Thoracic aorta (tissue), 2 donors: ENCODE data around the gene MUC5B. TPM values are rescaled to one million over a fixed set of nuclear protein-coding genes. Genes with fewer than 3 reads are reported as not detected.

Experiments
- ATAC-seq: fragments of 150-250 bp; one replicate; pipeline ENCODE4 v1.8.0; 2017; ENCODE audit warnings: low read depth; ENCODE audit not compliant: insufficient number of reproducible peaks, low FRiP score
- DNase-seq: peaks from one replicate; pipeline ENCODE4 v3.0.0-alpha.2; 2020; ENCODE audit warnings: low spot score
- H3K27ac ChIP-seq, 2 donors: fragments of 200-600 bp; sonication (generic); 1 replicate in 1 of 2; 2 replicates in 1 of 2; pipeline ENCODE4 v1.5.1; 2016; ENCODE audit warnings: mild to moderate bottlenecking in 2 of 2, moderate library complexity in 2 of 2
- H3K27me3 ChIP-seq: fragments of 200-600 bp; sonication (generic); replicated peaks from 2 replicates; pipeline ENCODE4 v1.6.0; 2016; ENCODE audit warnings: mild to moderate bottlenecking; ENCODE audit not compliant: insufficient read depth
- H3K36me3 ChIP-seq: fragments of 200-600 bp; sonication (generic); one replicate; pipeline ENCODE4 v1.5.1; 2016
- H3K4me1 ChIP-seq, 2 donors: fragments of 200-600 bp; sonication (generic); 1 replicate in 1 of 2; 2 replicates in 1 of 2; pipeline versions ENCODE4 v1.5.1 to v1.6.0; 2016; ENCODE audit warnings: low read depth in 2 of 2, mild to moderate bottlenecking in 1 of 2; ENCODE audit not compliant: control insufficient read depth in 1 of 2
- H3K4me3 ChIP-seq: fragments of 200-600 bp; sonication (generic); 2 replicates; pipeline ENCODE4 v1.5.1; 2016; ENCODE audit warnings: mild to moderate bottlenecking
- H3K9me3 ChIP-seq: fragments of 200-600 bp; sonication (generic); 2 replicates; pipeline ENCODE4 v1.5.1; 2016
- total RNA-seq, 2 donors: library from RNA; depleted of rRNA; stranded (reverse); fragments of >200 nt; gene quantifications; one replicate each; pipeline versions ENCODE4 v1.1.0 to v1.2.3, GENCODE V29; 2016
- TF ChIP-seq, protein P1 (sequence below): fragments of 200-600 bp; sonication (generic); IDR thresholded peaks from one replicate; pipeline ENCODE4 v1.5.1; 2019; ENCODE audit warnings: antibody characterized with exemption

The MUC5B gene
- total RNA-seq, 2 donors from 2014 or later = not detected

DNA sequence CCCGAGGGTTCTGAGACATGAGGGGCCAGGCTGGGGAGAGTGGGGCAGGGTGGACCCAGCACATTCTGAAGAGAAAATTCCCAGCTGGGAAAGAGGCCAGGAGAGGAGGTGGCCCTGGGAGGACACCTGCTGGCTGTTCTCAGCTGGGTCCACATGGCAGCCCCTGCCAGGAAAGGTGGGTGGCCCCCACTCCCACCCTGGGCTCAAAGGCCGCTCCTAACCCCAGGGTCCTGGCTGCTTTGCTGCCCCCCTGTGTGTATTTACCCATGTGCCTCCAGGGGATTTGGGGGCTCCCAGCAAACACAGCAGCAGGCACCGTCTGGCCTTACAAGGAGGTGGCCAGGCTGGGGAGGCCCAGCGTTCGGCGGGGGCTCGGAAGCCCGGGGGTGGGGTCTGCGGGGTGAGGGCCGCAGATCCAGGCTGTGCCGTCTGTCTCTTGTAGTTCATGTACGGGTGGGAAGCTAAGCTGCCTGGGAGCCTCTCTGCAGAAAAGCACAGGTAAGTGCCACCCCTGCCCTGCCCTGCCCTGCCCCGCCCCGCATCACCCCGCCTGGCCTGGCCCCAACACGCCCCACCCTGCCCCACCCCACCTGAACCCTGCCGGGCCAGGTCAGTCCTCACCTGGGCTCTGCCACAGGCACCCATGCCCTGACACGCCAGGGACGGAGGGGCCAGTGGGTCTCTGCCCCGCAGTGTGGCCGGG is 10.6 kb downstream of the MUC5B start:
- H3K4me3 ChIP-seq = no peak overlapping the region
- TF ChIP-seq, protein P1, sequence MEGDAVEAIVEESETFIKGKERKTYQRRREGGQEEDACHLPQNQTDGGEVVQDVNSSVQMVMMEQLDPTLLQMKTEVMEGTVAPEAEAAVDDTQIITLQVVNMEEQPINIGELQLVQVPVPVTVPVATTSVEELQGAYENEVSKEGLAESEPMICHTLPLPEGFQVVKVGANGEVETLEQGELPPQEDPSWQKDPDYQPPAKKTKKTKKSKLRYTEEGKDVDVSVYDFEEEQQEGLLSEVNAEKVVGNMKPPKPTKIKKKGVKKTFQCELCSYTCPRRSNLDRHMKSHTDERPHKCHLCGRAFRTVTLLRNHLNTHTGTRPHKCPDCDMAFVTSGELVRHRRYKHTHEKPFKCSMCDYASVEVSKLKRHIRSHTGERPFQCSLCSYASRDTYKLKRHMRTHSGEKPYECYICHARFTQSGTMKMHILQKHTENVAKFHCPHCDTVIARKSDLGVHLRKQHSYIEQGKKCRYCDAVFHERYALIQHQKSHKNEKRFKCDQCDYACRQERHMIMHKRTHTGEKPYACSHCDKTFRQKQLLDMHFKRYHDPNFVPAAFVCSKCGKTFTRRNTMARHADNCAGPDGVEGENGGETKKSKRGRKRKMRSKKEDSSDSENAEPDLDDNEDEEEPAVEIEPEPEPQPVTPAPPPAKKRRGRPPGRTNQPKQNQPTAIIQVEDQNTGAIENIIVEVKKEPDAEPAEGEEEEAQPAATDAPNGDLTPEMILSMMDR = no peak
- no peak overlapping the region for H3K27ac ChIP-seq
- no peaks in the 10 kb centered on the region for H3K4me1 ChIP-seq
- H3K27me3 ChIP-seq = no peaks in the 10 kb centered on the region
- no peaks in the 10 kb centered on the region for H3K36me3 ChIP-seq
- DNase-seq = no peak
- no peak for ATAC-seq
- no peaks in the 10 kb centered on the region for H3K9me3 ChIP-seq

DNA sequence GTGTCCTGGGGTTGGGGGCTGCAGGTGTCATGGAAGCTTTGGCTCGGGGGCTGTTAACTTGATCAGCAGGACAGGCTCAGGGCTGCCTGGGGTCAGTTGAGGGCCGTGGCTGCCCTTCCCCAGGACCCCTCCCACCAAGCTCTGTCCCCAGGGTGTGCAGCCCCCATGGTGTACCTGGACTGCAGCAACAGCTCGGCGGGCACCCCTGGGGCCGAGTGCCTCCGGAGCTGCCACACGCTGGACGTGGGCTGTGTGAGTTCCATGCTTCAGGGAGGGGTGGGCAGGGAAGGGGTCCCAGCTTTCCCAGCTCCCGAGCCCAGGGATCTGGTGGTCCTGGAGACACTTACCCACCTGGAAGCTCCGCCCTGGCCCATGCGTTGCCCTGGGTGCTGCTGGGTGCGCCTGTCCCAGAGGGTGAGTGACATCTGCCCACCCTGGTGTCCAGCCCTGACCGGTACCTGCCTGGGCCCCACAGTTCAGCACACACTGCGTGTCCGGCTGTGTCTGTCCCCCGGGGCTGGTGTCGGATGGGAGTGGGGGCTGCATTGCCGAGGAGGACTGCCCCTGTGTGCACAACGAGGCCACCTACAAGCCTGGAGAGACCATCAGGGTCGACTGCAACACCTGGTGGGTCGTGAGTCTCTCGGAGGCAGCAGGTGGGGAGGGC is 11.3 kb downstream of the MUC5B start:
- Histone ChIP-seq H3K27ac (no peak overlapping the region), H3K36me3 (no peaks in the 10 kb centered on the region), H3K9me3 (no peaks in the 10 kb centered on the region), H3K4me3 (no peak overlapping the region), H3K27me3 (no peaks in the 10 kb centered on the region), H3K4me1 (no peaks in the 10 kb centered on the region)
- DNase-seq (no peak), ATAC-seq (no peak)
- TF ChIP-seq, protein P1 = no peak

DNA sequence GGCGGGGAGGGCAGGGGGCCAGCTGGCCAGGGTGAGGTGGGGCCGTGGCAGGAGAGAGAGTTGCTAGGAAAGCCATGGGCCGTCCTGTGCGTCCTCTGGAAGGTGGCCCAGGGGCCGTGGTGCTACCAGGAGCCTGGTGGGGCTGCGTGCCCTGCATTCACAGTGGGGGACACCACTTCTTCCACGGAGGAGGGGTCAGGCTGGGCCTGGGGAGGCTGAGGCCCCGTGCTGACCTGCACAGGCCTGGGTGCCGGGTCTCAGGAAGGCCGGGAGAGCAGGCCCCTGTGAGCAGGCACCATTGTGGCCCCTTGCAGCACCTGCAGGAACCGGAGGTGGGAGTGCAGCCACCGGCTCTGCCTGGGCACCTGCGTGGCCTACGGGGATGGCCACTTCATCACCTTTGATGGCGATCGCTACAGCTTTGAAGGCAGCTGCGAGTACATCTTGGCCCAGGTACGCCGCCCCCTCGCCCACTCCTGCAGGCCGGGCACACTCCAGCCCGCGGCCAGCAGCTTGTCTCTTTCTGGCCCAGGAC is 12.0 kb downstream of the MUC5B start:
- no peaks in the 10 kb centered on the region for H3K4me1 ChIP-seq
- no peak overlapping the region for H3K27ac ChIP-seq
- H3K27me3 ChIP-seq = no peaks in the 10 kb centered on the region
- no peak overlapping the region for H3K4me3 ChIP-seq
- TF ChIP-seq, protein P1 = no peak
- H3K9me3 ChIP-seq = no peaks in the 10 kb centered on the region
- ATAC-seq = no peak
- no peak for DNase-seq
- no peaks in the 10 kb centered on the region for H3K36me3 ChIP-seq

DNA sequence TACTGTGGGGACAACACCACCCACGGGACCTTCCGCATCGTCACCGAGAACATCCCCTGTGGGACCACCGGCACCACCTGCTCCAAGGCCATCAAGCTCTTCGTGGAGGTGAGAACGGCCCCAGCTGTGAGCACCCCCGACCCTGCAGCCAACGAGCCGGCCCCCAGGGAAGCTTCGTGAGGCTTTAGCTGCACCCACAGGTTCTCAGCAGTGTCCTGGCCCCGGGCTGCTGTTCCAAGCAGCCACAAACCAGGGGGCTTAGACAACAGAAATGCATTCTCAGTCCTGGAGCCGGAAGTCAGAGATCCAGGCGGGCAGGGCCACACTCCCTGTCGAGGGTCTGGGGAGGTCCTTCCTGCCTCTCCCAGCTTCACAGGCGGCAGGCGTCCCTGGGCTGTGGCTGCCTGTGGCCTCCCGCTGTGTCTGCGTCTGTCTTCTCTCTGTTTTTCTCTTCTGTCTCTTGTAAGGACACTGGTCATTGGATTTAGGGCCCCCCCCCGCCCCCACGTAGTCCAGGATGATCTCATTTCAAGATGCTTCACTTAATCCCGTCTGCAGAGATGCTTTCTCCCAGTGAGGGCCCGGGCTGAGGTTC is 12.5 kb downstream of the MUC5B start:
- DNase-seq (no peak), ATAC-seq (no peak)
- Histone ChIP-seq H3K27ac (no peak overlapping the region), H3K36me3 (no peaks in the 10 kb centered on the region), H3K4me1 (no peaks in the 10 kb centered on the region), H3K4me3 (no peak overlapping the region), H3K9me3 (no peaks in the 10 kb centered on the region), H3K27me3 (no peaks in the 10 kb centered on the region)
- TF ChIP-seq, protein P1 = no peak

DNA sequence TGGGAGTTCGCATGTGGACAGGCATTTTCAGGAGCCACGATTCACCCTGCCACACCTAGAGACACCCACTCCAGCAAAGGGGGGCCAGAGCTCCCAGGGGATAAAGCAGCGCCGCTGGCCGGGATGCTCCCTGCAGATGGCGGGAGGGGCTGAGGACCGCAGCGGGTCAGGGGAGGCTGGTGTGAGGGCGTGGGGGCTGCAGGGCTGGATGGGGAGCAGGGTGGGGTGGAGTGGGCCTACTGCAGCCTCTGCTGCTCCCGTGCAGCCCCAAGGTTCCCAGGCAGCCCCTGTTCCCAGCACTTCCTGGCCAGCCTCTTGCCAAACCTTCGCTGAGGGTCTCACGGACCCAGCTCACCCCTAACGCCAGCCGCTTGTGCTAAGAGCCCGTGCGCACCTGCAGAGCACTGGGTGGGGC is 13.0 kb downstream of the MUC5B start:
- no peaks in the 10 kb centered on the region for H3K9me3 ChIP-seq
- no peak overlapping the region for H3K4me3 ChIP-seq
- no peaks in the 10 kb centered on the region for H3K4me1 ChIP-seq
- ATAC-seq = no peak
- H3K36me3 ChIP-seq = no peaks in the 10 kb centered on the region
- no peaks in the 10 kb centered on the region for H3K27me3 ChIP-seq
- TF ChIP-seq, protein P1 = no peak
- DNase-seq = no peak
- no peak overlapping the region for H3K27ac ChIP-seq
